AG04449 (cell line): Measurements from ENCODE around the gene TAB3.
"Not testable (repeated sequence)": the region's sequence is repeated elsewhere in the genome, so short reads cannot be mapped to it uniquely, and the experiment has no call there.

Experiments used
- CTCF ChIA-PET: fragments of 350-600 bp; formaldehyde crosslinking; extraction: SDS; loops from one replicate; lab custom pipeline; 2021; ENCODE audit warnings: antibody characterized with exemption; lab: Yijun Ruan, JAX
- POLR2A ChIA-PET: fragments of 400-600, 350-600 bp; formaldehyde crosslinking; extraction: SDS; loops from one replicate; lab custom pipeline; 2020; ENCODE audit warnings: antibody characterized with exemption, inconsistent platforms; lab: Yijun Ruan, JAX
- DNase-seq: peaks from one replicate; pipeline ENCODE4 v3.0.0-alpha.2; 2010; ENCODE audit warnings: low read depth, low spot score
- H3K4me3 ChIP-seq: 2 replicates; pipeline ENCODE4 v1.5.1; 2011; ENCODE audit warnings: low read depth, mild to moderate bottlenecking, control low read depth, low read length
- CTCF ChIP-seq: IDR thresholded peaks from one replicate; pipeline ENCODE4 v1.5.1; 2011; ENCODE audit warnings: mild to moderate bottlenecking, moderate library complexity, low read length, control low read depth, inconsistent platforms; ENCODE audit not compliant: insufficient read depth; ENCODE audit errors: missing control alignments

Gene TAB3

GRCh38 chrX:30812326-30812725, 76.7 kb downstream of the TAB3 start:
- no peak overlapping the region for H3K4me3 ChIP-seq
- CTCF ChIA-PET: no interaction called here
- no peak for DNase-seq
- POLR2A ChIA-PET: no interaction called here
- no peak for TF ChIP-seq CTCF

- POLR2A ChIA-PET: no interaction called here
- TF ChIP-seq CTCF: no peak
- CTCF ChIA-PET: no interaction called here
- DNase-seq: no peak
- H3K4me3 ChIP-seq: no peak overlapping the region
Observed at GRCh38 chrX:30806187-30806728, 82.8 kb downstream of the TAB3 start.

- CTCF ChIA-PET: no interaction called here
- H3K4me3 ChIP-seq: no peak overlapping the region
- TF ChIP-seq CTCF: no peak
- POLR2A ChIA-PET: no interaction called here
- no peak for DNase-seq
Observed at GRCh38 chrX:30804462-30804861, 84.6 kb downstream of the TAB3 start.

GRCh38 chrX:30800901-30801300, 88.2 kb downstream of the TAB3 start:
- H3K4me3 ChIP-seq: no peak overlapping the region
- ChIA-PET POLR2A (no interaction called here), CTCF (no interaction called here)
- TF ChIP-seq CTCF: no peak
- no peak for DNase-seq

- H3K4me3 ChIP-seq: no peak overlapping the region
- ChIA-PET POLR2A (no interaction called here), CTCF (no interaction called here)
- no peak for TF ChIP-seq CTCF
- DNase-seq: no peak
Observed at GRCh38 chrX:30799327-30799726, 89.7 kb downstream of the TAB3 start.

GRCh38 chrX:30798810-30799209, 90.2 kb downstream of the TAB3 start:
- no peak for DNase-seq
- CTCF ChIA-PET: no interaction called here
- TF ChIP-seq CTCF: no peak
- POLR2A ChIA-PET: no interaction called here
- H3K4me3 ChIP-seq: no peak overlapping the region

GRCh38 chrX:30797301-30797700, 91.8 kb downstream of the TAB3 start:
- CTCF ChIA-PET, H3K4me3 ChIP-seq, POLR2A ChIA-PET, DNase-seq: not testable (repeated sequence)
